GM12874 (cell line): ENCODE measurements around the gene CLN6.

Experiments used
- TF ChIP-seq, protein P1 (sequence below): IDR thresholded peaks from 2 replicates; pipeline ENCODE4 v1.5.1; 2011; ENCODE audit warnings: low read depth, mild to moderate bottlenecking, control low read depth, low read length, moderate library complexity; ENCODE audit not compliant: insufficient read depth

CLN6 gene

GRCh38 chr15:68192804-68193486, 36.6 kb downstream of the CLN6 start:
- TF ChIP-seq, protein P1, sequence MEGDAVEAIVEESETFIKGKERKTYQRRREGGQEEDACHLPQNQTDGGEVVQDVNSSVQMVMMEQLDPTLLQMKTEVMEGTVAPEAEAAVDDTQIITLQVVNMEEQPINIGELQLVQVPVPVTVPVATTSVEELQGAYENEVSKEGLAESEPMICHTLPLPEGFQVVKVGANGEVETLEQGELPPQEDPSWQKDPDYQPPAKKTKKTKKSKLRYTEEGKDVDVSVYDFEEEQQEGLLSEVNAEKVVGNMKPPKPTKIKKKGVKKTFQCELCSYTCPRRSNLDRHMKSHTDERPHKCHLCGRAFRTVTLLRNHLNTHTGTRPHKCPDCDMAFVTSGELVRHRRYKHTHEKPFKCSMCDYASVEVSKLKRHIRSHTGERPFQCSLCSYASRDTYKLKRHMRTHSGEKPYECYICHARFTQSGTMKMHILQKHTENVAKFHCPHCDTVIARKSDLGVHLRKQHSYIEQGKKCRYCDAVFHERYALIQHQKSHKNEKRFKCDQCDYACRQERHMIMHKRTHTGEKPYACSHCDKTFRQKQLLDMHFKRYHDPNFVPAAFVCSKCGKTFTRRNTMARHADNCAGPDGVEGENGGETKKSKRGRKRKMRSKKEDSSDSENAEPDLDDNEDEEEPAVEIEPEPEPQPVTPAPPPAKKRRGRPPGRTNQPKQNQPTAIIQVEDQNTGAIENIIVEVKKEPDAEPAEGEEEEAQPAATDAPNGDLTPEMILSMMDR: no peak

- TF ChIP-seq, protein P1: no peak
These were observed 37.4 kb downstream of the CLN6 start for GRCh38 chr15:68192117-68192516.

GRCh38 chr15:68191555-68191954, 38.0 kb downstream of the CLN6 start:
- TF ChIP-seq, protein P1: no peak

DNA sequence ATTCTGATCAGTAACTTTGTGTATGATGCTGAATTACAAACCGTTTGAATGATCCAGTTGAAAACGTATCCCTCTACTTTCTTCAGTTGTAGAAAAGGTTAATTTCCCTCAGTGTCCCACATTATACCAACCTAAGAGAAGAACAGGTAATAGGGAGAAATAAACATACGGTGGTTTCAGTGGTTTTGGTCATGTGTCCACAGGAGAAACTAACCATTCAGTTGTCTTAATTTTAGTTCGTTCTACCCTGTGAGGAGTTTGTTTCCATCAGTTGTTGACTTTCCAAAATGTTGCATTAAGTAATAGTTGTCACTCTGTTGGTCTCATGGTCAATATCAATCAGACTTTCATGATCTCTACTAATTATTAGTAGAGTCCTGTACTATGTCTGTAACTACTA, 39.5 kb downstream of the CLN6 start:
- TF ChIP-seq, protein P1: no peak

DNA sequence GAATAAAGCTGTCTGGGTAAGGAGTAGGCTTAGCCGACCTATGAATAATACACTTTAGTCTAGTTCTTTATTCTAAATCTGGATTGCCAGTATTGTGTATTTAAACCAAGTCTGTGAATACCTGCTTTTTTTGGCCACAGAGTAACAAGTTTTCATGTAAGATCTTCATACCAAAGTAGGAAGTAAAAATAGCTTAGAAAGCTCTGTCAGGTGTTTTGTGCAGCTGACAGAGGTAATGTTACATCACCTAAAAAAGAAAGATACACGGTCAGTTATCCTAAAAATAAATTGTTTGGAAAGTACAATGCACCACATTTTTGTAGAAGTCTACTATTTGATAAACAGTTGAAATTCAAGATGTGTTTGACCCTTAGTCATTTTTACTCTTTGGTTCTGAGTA, 40.9 kb downstream of the CLN6 start:
- TF ChIP-seq, protein P1: no peak

DNA sequence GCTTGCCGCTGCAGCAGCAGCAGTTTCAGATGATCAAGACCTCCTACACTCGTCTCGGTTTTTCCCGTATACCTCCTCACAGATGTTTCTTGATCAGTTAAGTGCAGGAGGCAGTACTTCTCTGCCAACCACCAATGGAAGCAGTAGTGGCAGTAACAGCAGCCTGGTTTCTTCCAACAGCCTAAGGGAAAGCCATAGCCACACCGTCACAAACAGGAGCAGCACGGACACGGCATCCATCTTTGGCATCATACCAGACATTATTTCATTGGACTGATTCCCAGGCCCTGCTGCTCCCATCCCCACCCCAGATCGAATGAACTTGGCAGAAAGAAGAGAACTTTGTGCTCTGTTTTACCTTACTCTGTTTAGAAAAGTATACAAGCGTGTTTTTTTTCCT, 42.0 kb downstream of the CLN6 start:
- TF ChIP-seq, protein P1: no peak

DNA sequence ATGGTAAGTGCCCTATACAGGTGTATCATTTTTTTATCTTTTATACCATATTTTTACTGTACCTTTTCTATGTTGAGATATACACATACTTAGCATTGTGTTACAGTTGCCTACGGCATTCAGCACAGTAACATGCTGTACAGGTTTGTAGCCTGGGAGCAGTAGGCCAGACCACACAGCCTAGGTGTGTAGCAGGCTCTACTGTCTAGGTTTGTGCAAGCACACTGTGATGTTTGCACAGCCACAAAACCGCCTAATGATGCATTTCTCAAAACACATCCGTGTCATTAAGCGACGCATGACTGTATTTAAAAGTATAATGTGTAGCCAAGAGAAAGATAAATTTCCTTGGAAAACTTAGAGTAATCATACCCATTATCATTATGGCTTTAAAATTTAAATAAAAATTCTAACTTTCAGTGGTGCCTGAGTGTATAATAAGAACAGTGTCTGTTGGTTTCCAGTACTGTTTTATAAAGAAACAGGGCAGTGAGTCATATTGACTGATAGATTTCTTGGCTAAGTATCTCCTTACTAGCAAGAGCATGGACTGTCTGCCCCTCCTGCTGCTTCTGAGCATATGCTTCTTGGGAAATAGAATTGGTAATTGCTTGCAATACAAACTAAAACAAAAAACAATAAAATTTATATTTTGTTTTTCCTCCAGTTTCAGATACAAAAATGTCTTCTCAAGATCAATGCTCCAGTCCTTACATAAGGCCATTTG, 42.7 kb downstream of the CLN6 start:
- TF ChIP-seq, protein P1: no peak
